Suprapubic skin (tissue), 4 donors: ENCODE data around the gene RHEB. TPM values are rescaled to one million over a fixed set of nuclear protein-coding genes. Genes with fewer than 3 reads are reported as not detected.

Experiments
- DNase-seq, 2 donors: peaks; one replicate each; pipeline ENCODE4 v3.0.0-alpha.2; 2019; ENCODE audit warnings: low spot score in 2 of 2
- H3K27ac ChIP-seq: fragments of 200-600 bp; sonication (generic); one replicate; pipeline ENCODE4 v1.5.1; 2019
- H3K27me3 ChIP-seq: fragments of 200-600 bp; sonication (generic); one replicate; pipeline ENCODE4 v1.5.1; 2019
- H3K36me3 ChIP-seq: fragments of 200-600 bp; sonication (generic); one replicate; pipeline ENCODE4 v1.5.1; 2019
- H3K4me1 ChIP-seq: fragments of 200-600 bp; sonication (generic); one replicate; pipeline ENCODE4 v1.5.1; 2019
- H3K4me3 ChIP-seq: fragments of 200-600 bp; sonication (generic); one replicate; pipeline ENCODE4 v1.5.1; 2019; ENCODE audit warnings: mild to moderate bottlenecking
- H3K9me3 ChIP-seq: fragments of 200-600 bp; sonication (generic); one replicate; pipeline ENCODE4 v1.5.1; 2019
- CTCF ChIP-seq, 2 donors: fragments of 200-600 bp in 1 of 2; fragments of 450-650 bp in 1 of 2; sonication (generic) in 1 of 2; IDR thresholded peaks; one replicate each; pipeline ENCODE4 v1.5.1; 2016 to 2019; ENCODE audit warnings: antibody characterized with exemption in 2 of 2, mild to moderate bottlenecking in 1 of 2, moderate library complexity in 1 of 2
- EP300 ChIP-seq: sonication (generic); formaldehyde crosslinking; IDR thresholded peaks from one replicate; pipeline ENCODE4 v1.6.1; 2017; ENCODE audit warnings: antibody characterized with exemption
- POLR2A ChIP-seq, 2 donors: fragments of 450-650 bp; IDR thresholded peaks; one replicate each; pipeline ENCODE4 v1.6.1; 2017; ENCODE audit warnings: antibody characterized with exemption in 2 of 2, mild to moderate bottlenecking in 2 of 2, moderate library complexity in 2 of 2
- POLR2AphosphoS5 ChIP-seq, 3 donors: sonication (generic); formaldehyde crosslinking; IDR thresholded peaks; one replicate each; pipeline ENCODE4 v1.6.1; 2017; ENCODE audit warnings: antibody characterized with exemption in 3 of 3
- WGBS: methylation state at CpG from one replicate; pipeline ENCODE4 v1.1.5; 2018; 5-methylcytosine and 5-hydroxymethylcytosine counted together
- total RNA-seq, 4 donors: library from RNA; depleted of rRNA; stranded (reverse); fragments of >200 nt; gene quantifications; one replicate each; pipeline ENCODE4 v1.1.0, GENCODE V29; 2016

The RHEB gene
- total RNA-seq, 4 donors from 2014 or later: 46.5 to 62.2 (median 53.9) TPM

DNA sequence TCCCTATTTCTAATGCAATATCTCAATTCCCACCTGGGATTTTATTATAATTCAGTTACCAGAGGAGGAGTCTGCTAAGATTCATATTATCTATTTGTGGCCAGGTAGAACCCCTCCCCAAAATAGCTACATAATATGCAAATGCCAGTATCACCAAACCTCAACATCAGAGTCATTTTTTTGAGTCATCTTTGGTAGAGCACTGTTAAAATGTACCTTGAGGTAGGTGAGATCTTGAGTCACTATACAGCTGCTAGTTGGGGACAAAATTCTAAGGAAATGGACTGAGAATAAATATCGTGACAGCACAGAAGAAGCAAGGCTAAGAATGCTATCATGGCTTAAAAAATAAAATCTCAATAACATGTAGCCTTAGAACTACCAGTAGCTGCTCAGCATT lies 75.1 kb downstream of the RHEB start:
- Histone ChIP-seq H3K9me3 (no peaks in the 10 kb centered on the region), H3K4me1 (peaks cover 24% of the 10 kb centered on the region), H3K4me3 (no peak overlapping the region), H3K36me3 (no peaks in the 10 kb centered on the region), H3K27me3 (peaks cover 11% of the 10 kb centered on the region), H3K27ac (no peak overlapping the region)
- WGBS: 89% methylated on average over 1 of the region's 1 CpG
- no peak for TF ChIP-seq POLR2AphosphoS5 (IDR thresholded peaks at IDR 0.05)
- DNase-seq: no peak

DNA sequence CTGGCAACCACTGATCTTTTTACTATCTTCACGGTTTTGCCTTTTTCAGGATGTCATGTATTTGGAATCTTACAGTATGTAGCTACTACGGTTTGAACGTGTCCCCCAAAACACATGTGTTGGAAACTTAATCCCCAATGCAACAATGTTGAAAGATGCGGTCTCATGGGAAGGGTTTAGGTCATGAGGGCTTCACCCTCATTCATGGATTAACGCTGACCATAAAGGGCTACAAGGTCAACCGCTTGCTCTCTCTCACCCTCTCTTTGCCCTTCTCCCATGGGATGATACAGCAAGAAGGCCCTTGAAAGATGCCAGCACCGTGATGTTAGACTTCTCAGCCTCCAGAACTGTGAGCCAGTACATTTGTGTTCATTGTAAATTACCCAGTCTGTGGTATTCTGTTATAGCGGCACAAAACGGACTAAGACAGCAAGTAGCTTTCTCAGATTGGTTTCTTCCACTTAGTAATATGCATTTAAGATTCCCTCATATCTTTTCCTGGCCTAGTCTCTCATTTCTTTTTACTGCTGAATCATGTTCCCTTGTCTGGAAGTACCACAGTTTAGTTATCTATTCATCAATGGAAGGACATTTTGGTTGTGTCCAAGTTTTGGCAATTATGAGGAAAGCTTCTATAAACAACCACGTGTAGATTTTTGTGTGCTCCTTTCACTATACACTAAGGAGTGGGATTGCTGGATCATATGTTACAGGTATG lies 76.8 kb downstream of the RHEB start:
- Histone ChIP-seq H3K36me3 (no peaks in the 10 kb centered on the region), H3K27ac (no peak overlapping the region), H3K27me3 (peaks cover 18% of the 10 kb centered on the region), H3K9me3 (no peaks in the 10 kb centered on the region), H3K4me1 (peaks cover 21% of the 10 kb centered on the region), H3K4me3 (no peak overlapping the region)
- TF ChIP-seq CTCF (IDR thresholded peaks at IDR 0.05) (no peak), EP300 (no peak), POLR2A (IDR thresholded peaks at IDR 0.05) (no peak), POLR2AphosphoS5 (IDR thresholded peaks at IDR 0.05) (no peak)
- WGBS: 86% methylated on average over 10 of the region's 10 CpGs
- DNase-seq: no peak

GRCh38 chr7:151440799-151441445 lies 78.8 kb downstream of the RHEB start:
- H3K4me1 ChIP-seq: peaks cover 21% of the 10 kb centered on the region
- DNase-seq: peak in 1 of 2 donors; percentile 60
- TF ChIP-seq EP300 (no peak), POLR2AphosphoS5 (IDR thresholded peaks at IDR 0.05) (no peak), CTCF (IDR thresholded peaks at IDR 0.05) (no peak)
- no peaks in the 10 kb centered on the region for H3K36me3 ChIP-seq
- no peaks in the 10 kb centered on the region for H3K9me3 ChIP-seq
- no peak overlapping the region for H3K4me3 ChIP-seq
- H3K27ac ChIP-seq: no peak overlapping the region
- WGBS: 23% methylated on average over 10 of the region's 10 CpGs
- peaks cover 18% of the 10 kb centered on the region for H3K27me3 ChIP-seq

DNA sequence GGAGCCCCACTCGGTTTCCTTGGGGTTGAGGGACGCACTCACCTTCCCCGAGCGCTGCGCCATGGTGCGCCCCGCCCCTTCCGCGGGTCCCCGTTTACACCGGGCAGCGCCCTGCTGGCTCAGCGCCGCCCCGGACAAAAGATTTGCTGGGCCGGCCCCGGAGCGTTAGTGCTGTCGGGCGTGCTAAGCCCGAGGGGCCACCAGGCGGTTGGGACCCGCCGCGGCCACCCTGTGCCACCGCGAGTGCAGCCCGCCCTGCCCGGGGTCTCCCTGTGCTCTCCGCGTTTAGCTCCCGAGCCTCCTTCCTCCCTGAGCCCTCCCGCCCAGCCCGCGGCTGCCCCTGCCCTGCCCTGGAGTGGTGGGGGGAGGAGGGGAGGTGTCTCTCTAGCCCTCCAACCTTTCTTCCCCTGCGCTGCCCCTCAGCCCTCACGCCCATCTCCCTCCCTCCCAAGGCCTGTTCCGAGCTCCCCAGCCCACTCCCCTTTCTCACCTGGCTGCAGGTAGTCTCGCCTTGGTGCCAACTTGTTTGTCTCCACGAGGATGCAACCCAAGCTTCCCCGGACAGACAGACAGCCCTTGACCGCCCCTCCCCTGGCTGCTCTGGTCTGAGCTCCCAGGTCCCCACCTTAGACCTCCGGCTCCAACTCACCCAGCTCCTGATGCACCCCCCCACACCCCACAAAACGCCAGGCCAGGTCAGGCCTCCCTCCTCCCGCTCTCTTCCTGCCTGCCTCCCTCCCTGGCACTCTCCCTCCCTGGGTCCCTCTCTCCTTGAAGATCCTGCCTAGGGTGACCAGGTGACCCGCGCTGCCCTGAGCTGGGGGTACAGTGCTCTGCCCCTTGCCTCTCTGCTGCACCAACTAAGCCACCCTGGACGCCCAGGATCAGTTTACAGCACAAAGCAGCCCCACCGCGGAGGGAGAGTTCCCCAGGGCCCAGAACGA lies 79.6 kb downstream of the RHEB start, which contains the start of gene CRYGN:
CRYGN (minus strand) TSS at position 287 of the 944 bp plus-strand sequence; CDS start at position 63, 224 bp downstream.
- Histone ChIP-seq H3K27me3 (peaks cover 18% of the 10 kb centered on the region), H3K9me3 (no peaks in the 10 kb centered on the region), H3K4me1 (peaks cover 21% of the 10 kb centered on the region), H3K36me3 (no peaks in the 10 kb centered on the region), H3K4me3 (peak within 1 kb of the TSS; percentile 37), H3K27ac (no peak within 1 kb of the TSS)
- TF ChIP-seq POLR2AphosphoS5 (IDR thresholded peaks at IDR 0.05): no peak
- TF ChIP-seq POLR2A (IDR thresholded peaks at IDR 0.05): no peak
- WGBS: 14% methylated on average over 42 of the region's 51 CpGs
- DNase-seq: peak; percentile 62 to 69

DNA sequence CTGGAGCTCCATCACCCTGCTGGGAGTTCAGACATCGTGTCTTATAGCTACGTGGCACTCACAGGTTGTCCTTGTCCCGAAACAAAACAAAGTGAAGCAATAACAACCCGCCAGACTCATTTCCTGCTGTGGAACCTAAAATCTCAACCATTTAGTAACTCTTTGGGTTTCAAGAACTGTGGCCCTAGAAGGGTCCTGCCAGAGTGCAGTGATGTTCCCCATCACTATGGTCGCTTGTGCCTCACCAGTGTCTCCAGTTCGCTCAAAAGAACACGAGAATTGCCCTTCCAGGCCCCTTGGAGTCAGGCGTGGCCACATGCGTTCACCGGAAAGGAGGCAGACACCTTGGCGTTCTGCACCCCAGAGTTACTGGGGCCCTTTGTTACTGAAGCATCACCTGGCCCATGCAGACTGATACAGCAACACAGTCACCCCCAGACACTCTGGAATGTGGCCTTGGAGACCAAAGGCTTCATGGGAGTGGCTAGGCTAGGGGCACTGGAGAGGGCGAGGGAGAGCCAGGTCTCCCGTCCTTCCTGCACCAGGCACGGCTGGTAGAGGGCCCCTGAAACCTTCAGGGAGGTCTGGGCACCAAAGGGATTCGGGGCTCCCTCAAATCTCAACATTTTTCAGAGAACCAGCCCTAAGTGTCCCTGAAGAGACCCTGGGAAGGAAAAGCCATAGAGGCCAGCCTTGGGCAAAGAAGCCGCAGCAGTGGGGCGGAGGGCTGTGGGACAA lies 80.7 kb downstream of the RHEB start:
- Histone ChIP-seq H3K36me3 (no peaks in the 10 kb centered on the region), H3K27ac (no peak overlapping the region), H3K9me3 (no peaks in the 10 kb centered on the region), H3K4me1 (peaks cover 21% of the 10 kb centered on the region), H3K27me3 (peaks cover 18% of the 10 kb centered on the region), H3K4me3 (no peak overlapping the region)
- TF ChIP-seq POLR2AphosphoS5 (IDR thresholded peaks at IDR 0.05): no peak
- no peak for TF ChIP-seq EP300
- no peak for TF ChIP-seq POLR2A (IDR thresholded peaks at IDR 0.05)
- no peak for TF ChIP-seq CTCF (IDR thresholded peaks at IDR 0.05)
- WGBS: 94% methylated on average over 9 of the region's 17 CpGs
- DNase-seq: peak; percentile 58 to 62
